Loucy (cell line): ENCODE measurements around the gene MYO1F.

Experiments
- H2AFZ ChIP-seq: fragments of 200-600 bp; sonication (generic); 2 replicates; pipeline ENCODE4 v1.6.0; 2016; ENCODE audit warnings: antibody characterized with exemption, mild to moderate bottlenecking, low read length, moderate library complexity
- H3F3A ChIP-seq: fragments of 200-600 bp; 2 replicates; pipeline ENCODE4 v1.6.0; 2016; ENCODE audit warnings: antibody characterized with exemption, low read depth, mild to moderate bottlenecking
- H3K27me3 ChIP-seq: fragments of 200-600 bp; sonication (generic); 2 replicates; pipeline ENCODE4 v1.6.1; 2014; ENCODE audit warnings: low read length, mild to moderate bottlenecking; ENCODE audit not compliant: insufficient read depth, poor library complexity, severe bottlenecking
- H3K36me3 ChIP-seq: fragments of 200-600 bp; sonication (generic); 2 replicates; pipeline ENCODE4 v1.6.1; 2016; ENCODE audit warnings: low read length; ENCODE audit not compliant: insufficient read depth
- H3K4me1 ChIP-seq: fragments of 200-600 bp; sonication (generic); 2 replicates; pipeline ENCODE4 v1.5.1; 2014; ENCODE audit warnings: low read length, mild to moderate bottlenecking; ENCODE audit not compliant: insufficient read depth, poor library complexity, severe bottlenecking
- H3K4me2 ChIP-seq: fragments of 200-600 bp; sonication (generic); 2 replicates; pipeline ENCODE4 v1.6.0; 2014; ENCODE audit warnings: antibody characterized with exemption, low read length, low read depth, mild to moderate bottlenecking; ENCODE audit not compliant: poor library complexity, severe bottlenecking
- H3K4me3 ChIP-seq: fragments of 200-600 bp; sonication (generic); 2 replicates; pipeline ENCODE4 v1.5.1; 2014; ENCODE audit warnings: low read length, mild to moderate bottlenecking, mixed read lengths; ENCODE audit not compliant: poor library complexity, severe bottlenecking
- H3K79me2 ChIP-seq: fragments of 200-600 bp; sonication (generic); 2 replicates; pipeline ENCODE4 v1.6.1; 2014; ENCODE audit warnings: low read length; ENCODE audit not compliant: insufficient read depth
- H3K9ac ChIP-seq: fragments of 200-600 bp; sonication (generic); 2 replicates; pipeline ENCODE4 v1.6.0; 2014; ENCODE audit warnings: mild to moderate bottlenecking, low read depth, low read length, moderate library complexity; ENCODE audit not compliant: poor library complexity, severe bottlenecking
- H3K9me2 ChIP-seq: fragments of 200-600 bp; sonication (generic); replicated peaks from 2 replicates; pipeline ENCODE4 v1.6.1; 2016; ENCODE audit warnings: low read depth, low read length, mixed read lengths
- H3K9me3 ChIP-seq: fragments of 200-600 bp; sonication (generic); 2 replicates; pipeline ENCODE4 v1.6.1; 2014; ENCODE audit warnings: mild to moderate bottlenecking, antibody characterized with exemption, low read length, low read depth; ENCODE audit not compliant: insufficient read depth
- H4K20me1 ChIP-seq: fragments of 200-600 bp; sonication (generic); 2 replicates; pipeline ENCODE4 v1.6.0; 2014; ENCODE audit warnings: antibody characterized with exemption, low read length, mild to moderate bottlenecking; ENCODE audit not compliant: insufficient read depth, poor library complexity, severe bottlenecking
- CTCF ChIP-seq: fragments of 200-600 bp; sonication (generic); conservative IDR thresholded peaks from 2 replicates; pipeline ENCODE4 v1.5.1; 2014; ENCODE audit warnings: mild to moderate bottlenecking, antibody characterized with exemption, low read length
- EZH2phosphoT487 ChIP-seq: fragments of 200-600 bp; IDR thresholded peaks from 2 replicates; pipeline ENCODE4 v1.6.1; 2018; ENCODE audit warnings: antibody characterized with exemption, mild to moderate bottlenecking, moderate library complexity, borderline replicate concordance

The MYO1F gene

DNA sequence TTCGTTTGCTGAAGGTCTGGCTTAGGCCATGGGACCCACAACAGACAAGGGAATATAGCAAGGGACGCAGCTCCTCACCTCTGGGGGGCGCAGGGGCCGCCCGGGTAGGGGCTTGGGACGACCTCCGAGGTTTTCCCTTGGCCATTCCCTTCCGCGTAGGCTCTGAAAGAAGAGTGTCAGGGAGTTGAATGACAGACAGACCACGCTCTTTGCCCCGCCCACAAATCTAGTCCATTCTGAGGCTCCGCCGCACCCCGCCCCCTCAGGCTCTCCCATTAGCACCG, 51.9 kb downstream of the MYO1F start:
- Histone ChIP-seq H3K4me3 (no peak overlapping the region), H3K9ac (no peak overlapping the region), H3F3A (no peaks in the 10 kb centered on the region)

DNA sequence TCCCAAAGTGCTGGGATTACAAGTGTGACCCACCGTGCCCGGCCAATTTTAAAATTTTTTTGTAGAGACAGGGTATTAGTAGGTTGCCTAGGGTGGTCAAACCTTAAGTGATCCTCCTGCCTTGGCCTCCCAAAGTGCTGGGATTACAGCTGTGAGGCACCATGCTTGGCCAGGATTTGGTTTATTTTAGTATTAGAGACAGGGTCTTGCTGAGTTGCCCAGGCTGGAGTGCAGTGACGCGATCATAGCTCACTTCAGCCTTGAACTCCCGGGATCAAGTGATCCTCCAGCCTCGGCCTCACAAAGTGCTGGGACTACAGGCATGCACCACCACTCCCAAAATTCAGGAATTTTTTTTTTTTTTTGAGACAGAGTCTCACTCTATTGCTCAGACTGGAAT, 57.9 kb downstream of the MYO1F start:
- no peak overlapping the region for H3K4me2 ChIP-seq
- no peak overlapping the region for H2AFZ ChIP-seq
- H3F3A ChIP-seq: no peaks in the 10 kb centered on the region
- no peak overlapping the region for H3K9ac ChIP-seq
- H3K4me3 ChIP-seq: no peak overlapping the region
- H3K27me3 ChIP-seq: no peaks in the 10 kb centered on the region
- H3K4me1 ChIP-seq: peaks cover 20% of the 10 kb centered on the region
- no peaks in the 10 kb centered on the region for H3K36me3 ChIP-seq
- no peaks in the 10 kb centered on the region for H4K20me1 ChIP-seq
- TF ChIP-seq EZH2phosphoT487 (no peak), CTCF (no peak)
- no peaks in the 10 kb centered on the region for H3K9me3 ChIP-seq
- H3K9me2 ChIP-seq: no peaks in the 10 kb centered on the region
- no peaks in the 10 kb centered on the region for H3K79me2 ChIP-seq

More for the DNA sequence above, 51.9 kb downstream of the MYO1F start:
- no peaks in the 10 kb centered on the region for H3K9me3 ChIP-seq
- H3K4me1 ChIP-seq: no peaks in the 10 kb centered on the region
- no peaks in the 10 kb centered on the region for H3K9me2 ChIP-seq
- H4K20me1 ChIP-seq: no peaks in the 10 kb centered on the region
- peak; percentile 36 for TF ChIP-seq CTCF
- TF ChIP-seq EZH2phosphoT487: no peak
- H3K79me2 ChIP-seq: no peaks in the 10 kb centered on the region
- no peak overlapping the region for H2AFZ ChIP-seq
- no peak overlapping the region for H3K4me2 ChIP-seq
- H3K27me3 ChIP-seq: no peaks in the 10 kb centered on the region
- peaks cover 25% of the 10 kb centered on the region; the same call in 1 of the 2 replicates for H3K36me3 ChIP-seq

DNA sequence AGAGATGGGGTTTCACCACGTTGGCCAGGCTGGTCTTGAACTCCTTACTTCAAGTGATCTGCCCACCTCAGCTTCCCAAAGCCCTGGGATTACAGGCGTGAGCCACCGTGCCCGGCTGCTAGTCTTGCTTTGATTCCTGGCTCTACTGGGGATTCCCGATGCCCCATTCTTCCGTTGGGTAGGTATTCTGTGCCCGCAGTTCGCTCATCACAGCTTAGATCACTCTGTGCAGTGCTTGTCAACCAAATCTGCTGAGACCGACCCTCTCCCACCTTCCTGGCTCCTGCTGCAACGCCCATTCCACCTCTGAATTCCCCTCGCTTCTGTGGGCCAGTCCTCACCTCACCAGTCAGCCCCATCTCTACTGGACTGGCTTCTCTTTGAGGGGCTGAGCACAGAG, 58.7 kb downstream of the MYO1F start:
- H3K9ac ChIP-seq: no peak overlapping the region
- no peak overlapping the region for H3K4me3 ChIP-seq
- no peak overlapping the region for H3K4me2 ChIP-seq
- peaks cover 23% of the 10 kb centered on the region for H3K4me1 ChIP-seq
- no peaks in the 10 kb centered on the region for H3K79me2 ChIP-seq
- no peaks in the 10 kb centered on the region for H3K36me3 ChIP-seq
- no peaks in the 10 kb centered on the region for H3K9me3 ChIP-seq
- no peak for TF ChIP-seq EZH2phosphoT487
- no peak for TF ChIP-seq CTCF
- no peaks in the 10 kb centered on the region for H4K20me1 ChIP-seq
- no peaks in the 10 kb centered on the region for H3K27me3 ChIP-seq
- no peak overlapping the region for H2AFZ ChIP-seq
- no peaks in the 10 kb centered on the region for H3K9me2 ChIP-seq
- H3F3A ChIP-seq: no peaks in the 10 kb centered on the region
